ENCODE data around the gene DYRK3. TPM values are rescaled to one million over a fixed set of nuclear protein-coding genes. Genes with fewer than 3 reads are reported as not detected.

The DYRK3 gene
- total RNA-seq, 1 experiment from 2014 or later, result 7.1 TPM

GRCh38 chr1:206684478-206685333 is 49.4 kb downstream of the DYRK3 start, which contains the start of gene MAPKAPK2:
Gene MAPKAPK2, plus strand, starts transcription at chr1:206684905. Its CDS starts 325 bp downstream, at chr1:206685230.
- Histone ChIP-seq H3K9me2 (ENCODE audit: insufficient read depth) (no peaks in the 10 kb centered on the region), H3K4me3 (replicated peaks in 1 of 2; ENCODE audit: low read depth in 1 of 2, low read length in 2 of 2) (peak within 1 kb of the TSS; percentile 57 to 92), H3K27me3 (ENCODE audit: insufficient read depth, low read length) (peaks cover 5% of the 10 kb centered on the region; the same call in 1 of the 2 replicates), H3K27ac (ENCODE audit: low read depth, low read length) (peak within 1 kb of the TSS; percentile 59), H3K36me3 (ENCODE audit: control insufficient read depth in 1 of 2, insufficient read depth in 2 of 2, low read length in 2 of 2) (no peaks in the 10 kb centered on the region), H3K9me3 (ENCODE audit: control insufficient read depth in 1 of 2, insufficient read depth in 1 of 2, low read depth in 1 of 2, low read length in 2 of 2) (no peaks in the 10 kb centered on the region), H3K79me2 (ENCODE audit: insufficient read depth, low read length) (peaks cover 42% of the 10 kb centered on the region), H3K4me2 (ENCODE audit: low read length) (peak within 1 kb of the TSS; percentile 91), H3K4me1 (ENCODE audit: control insufficient read depth in 1 of 2, insufficient read depth in 2 of 2, low read length in 2 of 2) (peaks cover 19 to 32% of the 10 kb centered on the region in 2 experiments), H3K9ac (ENCODE audit: low read length) (peak within 1 kb of the TSS; percentile 85), H2AFZ (ENCODE audit: low read depth, low read length, poor library complexity, severe bottlenecking) (peak within 1 kb of the TSS; percentile 60), H4K20me1 (ENCODE audit: insufficient read depth) (no peaks in the 10 kb centered on the region; the same call in 1 of the 2 replicates)
- ChIA-PET RAD21 (ENCODE audit: low non-redundant PET in 1 of 2, low total read pairs in 2 of 2, uncharacterized antibody in 2 of 2, unreplicated experiment in 2 of 2) (no interaction called here), CTCF (interaction anchor here (1.3 kb wide), 1 partner anchor 54 kb away, joined by 3 read pairs; no protein-coding TSS in a partner anchor), POLR2A (no interaction called here)
- ATAC-seq, result peak; percentile 81
- intact Hi-C loops (cut with micrococcal nuclease), result no loop called here
- BruUV-seq (replicated peaks), result no TSS peak
- TF ChIP-seq TCF7L2 (IDR thresholded peaks at IDR 0.05; ENCODE audit: borderline replicate concordance, extremely low read depth, insufficient read depth, insufficient read length) (no peak), YY1 (IDR thresholded peaks at IDR 0.05; ENCODE audit: extremely low read depth, insufficient replicate concordance, low read depth, low read length) (peak; percentile 10), POLR2AphosphoS5 (IDR thresholded peaks at IDR 0.05; ENCODE audit: low read depth, low read length) (peak; percentile 38)
- DNase-seq (ENCODE audit: low read depth, low spot score), result peak; percentile 23

DNA sequence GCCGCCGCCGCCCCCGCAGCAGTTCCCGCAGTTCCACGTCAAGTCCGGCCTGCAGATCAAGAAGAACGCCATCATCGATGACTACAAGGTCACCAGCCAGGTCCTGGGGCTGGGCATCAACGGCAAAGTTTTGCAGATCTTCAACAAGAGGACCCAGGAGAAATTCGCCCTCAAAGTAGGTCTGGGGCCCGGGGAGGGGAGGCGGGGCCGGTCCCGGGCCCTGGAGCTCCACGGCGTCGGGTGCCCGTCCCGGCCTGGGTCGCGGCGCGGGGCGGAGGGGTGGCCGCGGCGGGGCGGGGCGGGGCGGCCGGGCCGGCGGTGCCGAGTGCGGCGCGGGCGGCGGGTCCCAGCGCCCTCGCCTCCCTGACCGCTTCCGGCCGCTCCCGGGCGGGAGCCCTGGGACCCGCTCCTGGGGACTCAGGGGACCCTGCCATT is 50.0 kb downstream of the DYRK3 start:
- Histone ChIP-seq H3K4me2 (ENCODE audit: low read length) (peak overlapping the region; percentile 91), H3K9ac (ENCODE audit: low read length) (peak overlapping the region; percentile 85), H2AFZ (ENCODE audit: low read depth, low read length, poor library complexity, severe bottlenecking) (no peak overlapping the region), H3K4me1 (ENCODE audit: control insufficient read depth in 1 of 2, insufficient read depth in 2 of 2, low read length in 2 of 2) (peaks cover 19 to 32% of the 10 kb centered on the region in 2 experiments), H3K27ac (ENCODE audit: low read depth, low read length) (peak overlapping the region; percentile 59), H3K27me3 (ENCODE audit: insufficient read depth, low read length) (peaks cover 5% of the 10 kb centered on the region; the same call in 1 of the 2 replicates), H4K20me1 (ENCODE audit: insufficient read depth) (no peaks in the 10 kb centered on the region; the same call in 1 of the 2 replicates), H3K79me2 (ENCODE audit: insufficient read depth, low read length) (peaks cover 48% of the 10 kb centered on the region), H3K4me3 (replicated peaks in 1 of 2; ENCODE audit: low read depth in 1 of 2, low read length in 2 of 2) (peak overlapping the region; percentile 57 to 92), H3K36me3 (ENCODE audit: control insufficient read depth in 1 of 2, insufficient read depth in 2 of 2, low read length in 2 of 2) (no peaks in the 10 kb centered on the region), H3K9me3 (ENCODE audit: control insufficient read depth in 1 of 2, insufficient read depth in 1 of 2, low read depth in 1 of 2, low read length in 2 of 2) (no peaks in the 10 kb centered on the region), H3K9me2 (ENCODE audit: insufficient read depth) (no peaks in the 10 kb centered on the region)
- ATAC-seq (peak; percentile 66), DNase-seq (ENCODE audit: low read depth, low spot score) (no peak)
- RAD21 ChIA-PET (ENCODE audit: low non-redundant PET in 1 of 2, low total read pairs in 2 of 2, uncharacterized antibody in 2 of 2, unreplicated experiment in 2 of 2), result no interaction called here
- BruUV-seq (replicated peaks), result no TSS peak
- POLR2A ChIA-PET, result no interaction called here
- TF ChIP-seq TCF7L2 (IDR thresholded peaks at IDR 0.05; ENCODE audit: borderline replicate concordance, extremely low read depth, insufficient read depth, insufficient read length), result no peak
- peak; percentile 68 for TF ChIP-seq EGR1 (IDR thresholded peaks at IDR 0.05; ENCODE audit: low read depth)
- TF ChIP-seq POLR2AphosphoS5 (IDR thresholded peaks at IDR 0.05; ENCODE audit: low read depth, low read length), result peak; percentile 37
- CTCF ChIA-PET, result no interaction called here
- intact Hi-C loops (cut with micrococcal nuclease), result no loop called here

All from HCT116 (cell line).